ENCODE results near the gene IL1RAPL2.
"Not testable (repeated sequence)": the region's sequence is repeated elsewhere in the genome, so short reads cannot be mapped to it uniquely, and the experiment has no call there.

The IL1RAPL2 gene

DNA sequence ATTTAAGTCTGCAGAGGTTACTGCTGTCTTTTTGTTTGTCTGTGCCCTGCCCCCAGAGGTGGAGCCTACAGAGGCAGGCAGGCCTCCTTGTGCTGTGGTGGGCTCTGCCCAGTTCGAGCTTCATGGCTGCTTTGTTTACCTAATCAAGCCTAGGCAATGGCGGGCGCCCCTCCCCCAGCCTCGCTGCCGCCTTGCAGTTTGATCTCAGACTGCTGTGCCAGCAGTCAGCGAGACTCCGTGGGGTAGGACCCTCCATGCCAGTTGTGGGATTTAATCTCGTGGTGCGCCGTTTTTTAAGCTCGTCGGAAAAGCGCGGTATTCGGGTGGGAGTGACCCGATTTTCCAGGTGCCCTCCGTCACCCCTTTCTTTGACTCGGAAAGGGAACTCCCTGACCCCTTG, 111.5 kb downstream of the IL1RAPL2 start:
- not testable (repeated sequence) for H3K9ac ChIP-seq (ENCODE audit: low read length); H3K36me3 ChIP-seq (ENCODE audit: insufficient read depth, low read length); H3K27me3 ChIP-seq (ENCODE audit: control insufficient read depth in 1 of 2, insufficient read depth in 2 of 2, low read length in 2 of 2); H3K4me3 ChIP-seq (ENCODE audit: low read depth in 1 of 2, low read length in 2 of 2); H3K4me1 ChIP-seq (ENCODE audit: insufficient read depth, low read length); H3K9me3 ChIP-seq (ENCODE audit: low read length); H3K27ac ChIP-seq (ENCODE audit: low read depth, low read length)

GRCh38 chrX:104679175-104679574, 113.2 kb downstream of the IL1RAPL2 start:
- Histone ChIP-seq H3K9ac (ENCODE audit: low read length) (no peak overlapping the region), H3K4me3 (ENCODE audit: low read depth in 1 of 2, low read length in 2 of 2) (no peak overlapping the region), H3K27ac (ENCODE audit: low read depth, low read length) (no peak overlapping the region), H3K36me3 (ENCODE audit: insufficient read depth, low read length) (no peaks in the 10 kb centered on the region), H3K9me3 (ENCODE audit: low read length) (no peaks in the 10 kb centered on the region), H3K27me3 (ENCODE audit: control insufficient read depth in 1 of 2, insufficient read depth in 2 of 2, low read length in 2 of 2) (no peaks in the 10 kb centered on the region), H3K4me1 (ENCODE audit: insufficient read depth, low read length) (no peaks in the 10 kb centered on the region)

GRCh38 chrX:104681214-104681613, 115.2 kb downstream of the IL1RAPL2 start:
- H3K27me3 ChIP-seq (ENCODE audit: control insufficient read depth in 1 of 2, insufficient read depth in 2 of 2, low read length in 2 of 2): no peaks in the 10 kb centered on the region
- H3K9me3 ChIP-seq (ENCODE audit: low read length): no peaks in the 10 kb centered on the region
- H3K36me3 ChIP-seq (ENCODE audit: insufficient read depth, low read length): no peaks in the 10 kb centered on the region
- no peak overlapping the region for H3K27ac ChIP-seq (ENCODE audit: low read depth, low read length)
- no peak overlapping the region for H3K4me3 ChIP-seq (ENCODE audit: low read depth in 1 of 2, low read length in 2 of 2)
- H3K9ac ChIP-seq (ENCODE audit: low read length): no peak overlapping the region
- H3K4me1 ChIP-seq (ENCODE audit: insufficient read depth, low read length): no peaks in the 10 kb centered on the region

GRCh38 chrX:104684077-104684476, 118.1 kb downstream of the IL1RAPL2 start:
- H3K27me3 ChIP-seq (ENCODE audit: control insufficient read depth in 1 of 2, insufficient read depth in 2 of 2, low read length in 2 of 2): no peaks in the 10 kb centered on the region
- no peak overlapping the region for H3K4me3 ChIP-seq (ENCODE audit: low read depth in 1 of 2, low read length in 2 of 2)
- H3K9ac ChIP-seq (ENCODE audit: low read length): no peak overlapping the region
- H3K36me3 ChIP-seq (ENCODE audit: insufficient read depth, low read length): no peaks in the 10 kb centered on the region
- no peaks in the 10 kb centered on the region for H3K9me3 ChIP-seq (ENCODE audit: low read length)
- H3K27ac ChIP-seq (ENCODE audit: low read depth, low read length): no peak overlapping the region
- H3K4me1 ChIP-seq (ENCODE audit: insufficient read depth, low read length): no peaks in the 10 kb centered on the region

- Histone ChIP-seq H3K36me3 (ENCODE audit: insufficient read depth, low read length) (no peaks in the 10 kb centered on the region), H3K4me1 (ENCODE audit: insufficient read depth, low read length) (no peaks in the 10 kb centered on the region), H3K4me3 (ENCODE audit: low read depth in 1 of 2, low read length in 2 of 2) (no peak overlapping the region), H3K27ac (ENCODE audit: low read depth, low read length) (no peak overlapping the region), H3K9me3 (ENCODE audit: low read length) (no peaks in the 10 kb centered on the region), H3K9ac (ENCODE audit: low read length) (no peak overlapping the region), H3K27me3 (ENCODE audit: control insufficient read depth in 1 of 2, insufficient read depth in 2 of 2, low read length in 2 of 2) (no peaks in the 10 kb centered on the region)
These were observed 129.6 kb downstream of the IL1RAPL2 start for GRCh38 chrX:104695593-104695992.

DNA sequence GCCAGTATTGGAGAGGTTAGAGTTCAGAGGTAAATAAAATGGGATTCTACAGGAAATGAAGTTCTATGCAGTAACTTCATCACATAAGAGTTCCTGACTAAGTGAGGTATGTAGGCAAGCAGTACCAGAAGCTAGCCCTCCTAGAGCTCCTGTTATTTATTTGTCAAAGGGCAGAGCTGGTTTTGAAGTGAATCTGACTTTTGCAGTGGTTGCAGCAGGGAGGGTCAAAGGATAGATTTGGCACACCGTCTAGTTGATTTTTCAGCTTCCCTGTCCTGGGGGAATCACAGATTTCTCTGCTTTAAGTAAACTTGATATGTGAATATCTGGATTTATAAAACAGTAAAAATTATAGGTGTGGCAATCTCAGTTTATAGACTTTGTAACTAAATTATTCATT, 130.7 kb downstream of the IL1RAPL2 start:
- Histone ChIP-seq H3K27me3 (ENCODE audit: control insufficient read depth in 1 of 2, insufficient read depth in 2 of 2, low read length in 2 of 2) (no peaks in the 10 kb centered on the region), H3K36me3 (ENCODE audit: insufficient read depth, low read length) (no peaks in the 10 kb centered on the region), H3K27ac (ENCODE audit: low read depth, low read length) (no peak overlapping the region), H3K4me1 (ENCODE audit: insufficient read depth, low read length) (no peaks in the 10 kb centered on the region), H3K9ac (ENCODE audit: low read length) (no peak overlapping the region), H3K4me3 (ENCODE audit: low read depth in 1 of 2, low read length in 2 of 2) (no peak overlapping the region), H3K9me3 (ENCODE audit: low read length) (no peaks in the 10 kb centered on the region)

- Histone ChIP-seq H3K27me3 (ENCODE audit: control insufficient read depth in 1 of 2, insufficient read depth in 2 of 2, low read length in 2 of 2) (no peaks in the 10 kb centered on the region), H3K9me3 (ENCODE audit: low read length) (no peaks in the 10 kb centered on the region), H3K9ac (ENCODE audit: low read length) (no peak overlapping the region), H3K4me3 (ENCODE audit: low read depth in 1 of 2, low read length in 2 of 2) (no peak overlapping the region), H3K36me3 (ENCODE audit: insufficient read depth, low read length) (no peaks in the 10 kb centered on the region), H3K4me1 (ENCODE audit: insufficient read depth, low read length) (no peaks in the 10 kb centered on the region), H3K27ac (ENCODE audit: low read depth, low read length) (no peak overlapping the region)
These were observed 131.3 kb downstream of the IL1RAPL2 start for GRCh38 chrX:104697294-104697693.

GRCh38 chrX:104707042-104707441, 141.0 kb downstream of the IL1RAPL2 start:
- Histone ChIP-seq H3K27ac (ENCODE audit: low read depth, low read length) (no peak overlapping the region), H3K4me3 (ENCODE audit: low read depth in 1 of 2, low read length in 2 of 2) (no peak overlapping the region), H3K4me1 (ENCODE audit: insufficient read depth, low read length) (no peaks in the 10 kb centered on the region), H3K36me3 (ENCODE audit: insufficient read depth, low read length) (no peaks in the 10 kb centered on the region), H3K27me3 (ENCODE audit: control insufficient read depth in 1 of 2, insufficient read depth in 2 of 2, low read length in 2 of 2) (no peaks in the 10 kb centered on the region), H3K9ac (ENCODE audit: low read length) (no peak overlapping the region), H3K9me3 (ENCODE audit: low read length) (no peaks in the 10 kb centered on the region)

DNA sequence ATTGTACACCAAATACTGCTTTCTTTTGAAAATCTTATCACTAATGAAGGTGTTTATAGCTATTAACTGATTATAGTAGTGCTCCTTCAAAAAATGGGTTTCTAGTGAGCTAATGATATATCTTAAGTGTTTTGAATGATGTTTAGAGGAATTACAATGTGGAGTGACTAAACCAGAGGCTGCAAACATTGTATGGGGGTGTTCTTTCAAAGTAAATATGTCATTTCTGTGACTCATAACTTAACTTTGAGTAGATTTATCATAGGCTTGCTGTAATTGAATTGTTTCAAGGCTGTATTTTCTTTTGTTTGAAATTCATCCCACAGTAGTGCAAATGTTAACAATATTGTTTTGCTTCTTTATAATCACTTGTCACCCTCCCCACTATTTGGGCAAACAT, 141.6 kb downstream of the IL1RAPL2 start:
- no peaks in the 10 kb centered on the region for H3K27me3 ChIP-seq (ENCODE audit: control insufficient read depth in 1 of 2, insufficient read depth in 2 of 2, low read length in 2 of 2)

DNA sequence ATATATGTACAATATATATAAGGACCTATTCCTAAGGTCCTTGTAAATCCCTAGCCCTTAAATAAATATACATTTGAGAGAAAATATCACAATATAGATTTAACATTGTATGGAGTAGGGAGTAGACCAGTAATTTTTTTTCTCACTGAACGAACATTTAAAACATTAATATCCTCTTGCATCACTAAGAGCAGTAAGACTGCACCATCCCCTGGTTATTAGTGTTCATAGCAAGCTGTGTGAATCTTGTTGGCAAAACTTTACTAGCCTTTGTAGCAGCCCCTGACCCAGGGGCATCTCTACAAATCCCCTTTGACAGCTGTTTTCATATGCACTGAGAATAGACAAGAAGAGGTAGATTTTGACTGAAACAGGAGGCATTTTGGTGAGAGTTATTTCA, 146.5 kb downstream of the IL1RAPL2 start:
- no peaks in the 10 kb centered on the region for H3K27me3 ChIP-seq (ENCODE audit: control insufficient read depth in 1 of 2, insufficient read depth in 2 of 2, low read length in 2 of 2)
- no peak overlapping the region for H3K4me3 ChIP-seq (ENCODE audit: low read depth in 1 of 2, low read length in 2 of 2)
- H3K36me3 ChIP-seq (ENCODE audit: insufficient read depth, low read length): no peaks in the 10 kb centered on the region
- H3K9me3 ChIP-seq (ENCODE audit: low read length): no peaks in the 10 kb centered on the region
- no peak overlapping the region for H3K27ac ChIP-seq (ENCODE audit: low read depth, low read length)
- H3K9ac ChIP-seq (ENCODE audit: low read length): no peak overlapping the region
- no peaks in the 10 kb centered on the region for H3K4me1 ChIP-seq (ENCODE audit: insufficient read depth, low read length)

More for the DNA sequence above, 141.6 kb downstream of the IL1RAPL2 start:
- Histone ChIP-seq H3K9me3 (ENCODE audit: low read length) (no peaks in the 10 kb centered on the region), H3K4me3 (ENCODE audit: low read depth in 1 of 2, low read length in 2 of 2) (no peak overlapping the region), H3K27ac (ENCODE audit: low read depth, low read length) (no peak overlapping the region), H3K4me1 (ENCODE audit: insufficient read depth, low read length) (no peaks in the 10 kb centered on the region), H3K9ac (ENCODE audit: low read length) (no peak overlapping the region), H3K36me3 (ENCODE audit: insufficient read depth, low read length) (no peaks in the 10 kb centered on the region)

- no peaks in the 10 kb centered on the region for H3K27me3 ChIP-seq (ENCODE audit: control insufficient read depth in 1 of 2, insufficient read depth in 2 of 2, low read length in 2 of 2)
- H3K27ac ChIP-seq (ENCODE audit: low read depth, low read length): no peak overlapping the region
- H3K4me1 ChIP-seq (ENCODE audit: insufficient read depth, low read length): no peaks in the 10 kb centered on the region
- no peak overlapping the region for H3K9ac ChIP-seq (ENCODE audit: low read length)
- H3K9me3 ChIP-seq (ENCODE audit: low read length): no peaks in the 10 kb centered on the region
- no peak overlapping the region for H3K4me3 ChIP-seq (ENCODE audit: low read depth in 1 of 2, low read length in 2 of 2)
- no peaks in the 10 kb centered on the region for H3K36me3 ChIP-seq (ENCODE audit: insufficient read depth, low read length)
These were observed 155.9 kb downstream of the IL1RAPL2 start for GRCh38 chrX:104721854-104722253.

DNA sequence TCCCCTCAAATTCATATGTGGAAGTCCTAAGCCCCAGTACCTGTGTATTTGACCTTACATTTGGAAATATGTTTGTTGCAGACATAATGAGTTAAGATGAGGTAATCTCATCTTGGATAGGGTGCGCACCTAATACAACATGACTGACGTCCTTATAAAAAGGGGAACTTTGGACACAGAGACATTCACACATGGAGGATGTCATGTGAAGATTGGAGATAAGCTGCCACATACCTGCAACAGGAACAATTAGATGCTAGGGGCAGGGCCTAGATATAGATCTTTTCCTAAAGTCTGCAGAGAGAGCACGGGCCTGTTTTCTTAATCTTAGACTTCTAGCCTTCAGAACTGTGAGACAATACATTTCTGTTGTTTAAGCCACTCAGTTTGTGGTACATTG, 162.5 kb downstream of the IL1RAPL2 start:
- Histone ChIP-seq H3K4me1 (ENCODE audit: insufficient read depth, low read length) (no peaks in the 10 kb centered on the region), H3K27me3 (ENCODE audit: control insufficient read depth in 1 of 2, insufficient read depth in 2 of 2, low read length in 2 of 2) (no peaks in the 10 kb centered on the region), H3K36me3 (ENCODE audit: insufficient read depth, low read length) (no peaks in the 10 kb centered on the region), H3K9ac (ENCODE audit: low read length) (no peak overlapping the region), H3K9me3 (ENCODE audit: low read length) (no peaks in the 10 kb centered on the region), H3K4me3 (ENCODE audit: low read depth in 1 of 2, low read length in 2 of 2) (no peak overlapping the region), H3K27ac (ENCODE audit: low read depth, low read length) (no peak overlapping the region)
